T-helper 2 cell treated with Interferon-gamma antibody and Interleukin-4, amounts not matched to agents 5 μg/mL and 100 μg/mL, for 36 hours (primary cell): ENCODE data around the gene HSPBAP1.

Experiments used
- DNase-seq: peaks from one replicate; pipeline ENCODE4 v3.0.0; 2021; ENCODE audit warnings: low spot score
- H3K27ac Mint-ChIP-seq: one replicate; pipeline ENCODE4 v1.8.0; 2021; ENCODE audit warnings: mild to moderate bottlenecking, mixed read lengths
- H3K27me3 Mint-ChIP-seq: one replicate; pipeline ENCODE4 v1.8.0; 2021; ENCODE audit warnings: low read depth, mixed read lengths
- H3K36me3 Mint-ChIP-seq: one replicate; pipeline ENCODE4 v1.8.0; 2021; ENCODE audit warnings: low read depth, mixed read lengths
- H3K4me1 Mint-ChIP-seq: one replicate; pipeline ENCODE4 v1.8.0; 2021; ENCODE audit warnings: low read depth, mixed read lengths
- H3K4me3 Mint-ChIP-seq: one replicate; pipeline ENCODE4 v1.8.0; 2022; ENCODE audit warnings: mild to moderate bottlenecking, moderate library complexity, mixed read lengths
- H3K9me3 Mint-ChIP-seq: one replicate; pipeline ENCODE4 v1.8.0; 2021; ENCODE audit warnings: mixed read lengths

The HSPBAP1 gene, protein sequence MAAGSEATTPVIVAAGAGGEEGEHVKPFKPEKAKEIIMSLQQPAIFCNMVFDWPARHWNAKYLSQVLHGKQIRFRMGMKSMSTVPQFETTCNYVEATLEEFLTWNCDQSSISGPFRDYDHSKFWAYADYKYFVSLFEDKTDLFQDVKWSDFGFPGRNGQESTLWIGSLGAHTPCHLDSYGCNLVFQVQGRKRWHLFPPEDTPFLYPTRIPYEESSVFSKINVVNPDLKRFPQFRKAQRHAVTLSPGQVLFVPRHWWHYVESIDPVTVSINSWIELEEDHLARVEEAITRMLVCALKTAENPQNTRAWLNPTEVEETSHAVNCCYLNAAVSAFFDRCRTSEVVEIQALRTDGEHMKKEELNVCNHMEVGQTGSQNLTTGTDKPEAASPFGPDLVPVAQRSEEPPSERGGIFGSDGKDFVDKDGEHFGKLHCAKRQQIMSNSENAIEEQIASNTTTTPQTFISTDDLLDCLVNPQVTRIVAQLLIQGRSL

DNA sequence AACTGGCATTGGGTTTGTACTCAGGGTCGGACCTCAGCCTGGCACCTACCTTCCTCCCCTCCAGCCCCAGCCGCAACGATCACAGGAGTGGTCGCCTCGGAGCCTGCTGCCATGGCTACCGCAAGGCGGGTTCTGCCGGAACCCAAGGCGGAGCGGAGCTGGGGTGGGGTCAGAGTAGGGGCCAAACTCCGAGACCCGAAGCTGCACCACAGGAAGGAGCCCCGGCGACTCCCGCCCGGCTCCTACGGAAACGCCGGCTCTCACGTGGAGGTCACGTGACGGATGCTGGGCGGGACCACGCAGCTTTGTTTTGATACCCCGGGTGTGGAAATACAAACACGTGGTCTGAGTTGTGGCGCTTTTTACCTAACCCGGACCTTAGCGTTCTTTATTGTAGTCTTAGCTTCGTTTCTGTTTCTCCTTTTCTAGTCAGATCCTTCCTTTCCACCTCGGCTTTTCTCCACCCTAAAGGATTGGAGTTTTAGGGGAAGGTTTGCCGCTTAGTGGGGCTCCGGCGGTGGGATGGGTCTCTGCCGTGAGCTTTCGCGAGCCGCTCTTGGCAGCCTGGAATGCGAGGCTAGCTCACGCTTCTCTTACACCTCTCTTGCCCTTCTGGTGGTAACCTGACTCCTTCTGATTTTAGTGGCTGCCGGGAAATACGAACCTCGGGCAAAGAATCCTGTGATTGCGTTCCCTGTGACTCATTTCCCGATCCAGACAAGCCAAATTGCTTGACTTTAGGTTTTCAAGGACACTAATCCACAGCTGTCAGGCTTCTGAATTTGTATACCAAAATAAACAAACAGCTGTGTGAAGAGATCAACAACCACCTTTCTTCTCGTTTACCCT, at the start of gene HSPBAP1:
HSPBAP1 (minus strand) TSS at position 264 of the 849 bp plus-strand sequence; CDS start at position 113, 151 bp downstream.
- H3K9me3 Mint-ChIP-seq = no peaks in the 10 kb centered on the region
- H3K27ac Mint-ChIP-seq = peak within 1 kb of the TSS; percentile 79
- H3K36me3 Mint-ChIP-seq = peaks cover 6% of the 10 kb centered on the region
- H3K4me1 Mint-ChIP-seq = peaks cover 29% of the 10 kb centered on the region
- peak; percentile 89 for DNase-seq
- peak within 1 kb of the TSS; percentile 89 for H3K4me3 Mint-ChIP-seq
- H3K27me3 Mint-ChIP-seq = no peaks in the 10 kb centered on the region

DNA sequence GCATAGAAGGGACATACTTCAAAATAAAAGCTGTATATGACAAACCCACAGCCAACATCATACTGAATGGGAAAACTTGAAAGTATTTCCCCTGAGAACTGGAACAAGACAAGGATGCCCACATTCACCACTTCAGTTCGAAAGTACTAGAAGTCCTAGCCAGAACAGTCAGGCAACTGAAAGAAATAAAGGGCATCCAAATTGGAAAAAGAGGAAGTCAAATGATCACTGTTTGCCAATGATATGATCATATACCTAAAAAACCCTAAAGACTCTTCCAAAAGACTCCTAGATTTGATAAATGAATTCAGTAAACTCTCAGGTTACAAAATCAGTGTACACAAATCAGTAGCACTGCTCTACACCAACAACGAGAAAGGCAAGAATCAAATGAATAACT, 42.0 kb upstream of the HSPBAP1 start:
- H3K36me3 Mint-ChIP-seq = peaks cover 6% of the 10 kb centered on the region
- DNase-seq = no peak
- H3K4me1 Mint-ChIP-seq = no peaks in the 10 kb centered on the region
- H3K27ac Mint-ChIP-seq = no peak overlapping the region
- H3K4me3 Mint-ChIP-seq = no peak overlapping the region
- H3K27me3 Mint-ChIP-seq = no peaks in the 10 kb centered on the region
- H3K9me3 Mint-ChIP-seq = no peaks in the 10 kb centered on the region

DNA sequence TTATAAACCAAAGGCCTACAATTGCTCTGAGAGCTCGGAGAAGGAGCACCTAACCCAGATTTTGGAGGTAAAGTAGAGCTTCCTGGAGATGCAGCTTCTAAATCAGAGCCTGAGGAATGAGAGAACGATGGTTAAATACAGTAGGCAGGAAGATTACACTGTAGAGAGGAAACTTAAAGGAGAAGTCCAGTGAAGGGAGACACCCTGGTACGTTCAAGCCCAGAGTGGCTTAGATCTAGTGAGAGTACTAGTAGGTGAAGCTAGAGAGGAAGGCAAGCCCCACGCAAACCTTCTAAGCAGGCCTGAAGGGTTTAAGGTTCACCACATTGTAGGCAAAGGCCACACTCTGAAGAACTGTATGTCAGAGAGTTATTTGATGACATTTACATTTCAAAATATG, 34.6 kb upstream of the HSPBAP1 start:
- Mint-ChIP-seq H3K4me1 (no peaks in the 10 kb centered on the region), H3K4me3 (no peak overlapping the region), H3K9me3 (no peaks in the 10 kb centered on the region), H3K27me3 (no peaks in the 10 kb centered on the region), H3K27ac (no peak overlapping the region), H3K36me3 (no peaks in the 10 kb centered on the region)
- DNase-seq = no peak

DNA sequence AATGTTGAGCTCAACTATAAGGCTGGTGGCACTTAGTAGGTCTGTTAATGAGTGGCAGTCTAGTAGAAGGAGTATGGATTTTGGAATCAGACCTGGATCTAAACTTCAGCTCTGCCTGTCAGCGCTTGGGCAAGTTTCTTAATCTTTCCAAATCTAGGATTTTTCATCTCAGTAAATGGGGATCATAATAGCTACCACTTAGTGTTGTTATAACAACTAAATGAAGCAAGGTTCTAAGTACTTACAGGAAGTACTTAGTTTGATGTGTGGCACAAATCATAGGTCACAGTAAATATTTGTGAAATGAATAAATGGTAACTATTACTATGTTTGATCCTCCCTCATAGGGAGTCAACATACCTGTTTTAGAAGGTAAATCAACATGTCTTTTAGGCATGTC, 32.6 kb upstream of the HSPBAP1 start:
- no peaks in the 10 kb centered on the region for H3K9me3 Mint-ChIP-seq
- H3K4me1 Mint-ChIP-seq = no peaks in the 10 kb centered on the region
- DNase-seq = no peak
- H3K4me3 Mint-ChIP-seq = no peak overlapping the region
- H3K27me3 Mint-ChIP-seq = no peaks in the 10 kb centered on the region
- H3K27ac Mint-ChIP-seq = no peak overlapping the region
- H3K36me3 Mint-ChIP-seq = no peaks in the 10 kb centered on the region

DNA sequence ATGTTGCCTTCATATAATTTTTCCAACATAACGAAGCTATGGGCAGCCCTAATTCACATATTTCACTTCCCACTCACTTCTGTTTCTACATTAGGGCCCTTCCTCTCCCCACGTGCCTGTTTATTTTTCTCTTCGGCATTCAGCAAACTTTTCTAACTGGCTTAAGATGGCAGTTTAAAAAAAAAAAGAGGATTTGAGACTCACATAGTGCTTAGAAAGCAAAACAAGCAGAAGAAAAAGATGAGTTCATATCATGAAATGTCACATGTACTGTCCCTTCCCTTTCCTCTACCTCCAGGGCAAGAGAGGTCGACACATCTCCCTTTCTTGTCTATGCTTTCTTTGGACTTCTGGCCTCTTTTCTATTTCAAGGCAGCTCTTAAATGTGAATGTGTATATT, 31.8 kb upstream of the HSPBAP1 start:
- DNase-seq = no peak
- no peaks in the 10 kb centered on the region for H3K9me3 Mint-ChIP-seq
- no peak overlapping the region for H3K4me3 Mint-ChIP-seq
- H3K36me3 Mint-ChIP-seq = no peaks in the 10 kb centered on the region
- H3K27me3 Mint-ChIP-seq = no peaks in the 10 kb centered on the region
- H3K4me1 Mint-ChIP-seq = no peaks in the 10 kb centered on the region
- no peak overlapping the region for H3K27ac Mint-ChIP-seq

DNA sequence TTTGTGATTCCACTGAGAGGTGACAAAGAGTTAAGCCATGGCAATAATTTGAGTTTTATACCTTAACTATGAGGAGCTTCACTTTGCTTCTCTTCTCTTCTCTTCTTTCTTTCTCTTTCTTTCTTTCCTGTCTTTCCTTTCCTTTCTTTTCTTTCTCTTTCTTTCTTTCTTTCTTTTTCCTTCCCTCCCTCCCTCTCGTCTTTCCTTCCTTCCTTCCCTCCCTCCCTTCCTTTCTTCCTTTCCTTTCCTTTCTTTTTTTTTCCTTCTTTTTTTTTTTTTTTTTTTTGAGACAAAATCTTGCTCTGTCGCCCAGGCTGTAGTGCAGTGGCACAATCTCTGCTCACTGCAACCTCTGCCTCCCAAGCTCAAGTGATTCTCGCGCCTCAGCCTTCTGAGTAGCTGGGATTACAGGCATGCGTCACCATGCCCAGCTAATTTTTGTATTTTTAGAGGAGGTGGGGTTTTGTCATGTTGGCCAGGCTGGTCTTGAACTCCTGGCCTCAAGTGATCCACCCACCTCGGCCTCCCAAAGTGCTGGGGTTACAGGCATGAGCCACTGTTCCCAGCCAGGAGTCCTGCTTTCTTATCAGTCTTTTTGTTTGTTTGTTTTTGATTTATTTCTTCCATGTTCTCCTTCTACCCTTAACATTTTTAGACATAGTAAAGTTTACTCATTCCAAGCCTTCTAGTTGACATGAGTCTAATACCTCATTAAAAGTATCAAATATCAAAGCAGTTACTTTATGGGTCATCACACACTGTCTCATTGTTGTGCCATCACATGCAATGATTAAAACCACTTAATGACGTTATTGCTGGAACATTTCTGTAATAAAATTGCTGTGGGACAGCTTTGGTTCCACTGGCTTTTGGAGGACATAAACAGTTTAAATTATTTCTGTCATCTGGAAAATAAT, 31.1 kb upstream of the HSPBAP1 start:
- Mint-ChIP-seq H3K9me3 (no peaks in the 10 kb centered on the region), H3K27ac (no peak overlapping the region), H3K4me1 (no peaks in the 10 kb centered on the region), H3K36me3 (no peaks in the 10 kb centered on the region), H3K27me3 (no peaks in the 10 kb centered on the region), H3K4me3 (no peak overlapping the region)
- DNase-seq = no peak

DNA sequence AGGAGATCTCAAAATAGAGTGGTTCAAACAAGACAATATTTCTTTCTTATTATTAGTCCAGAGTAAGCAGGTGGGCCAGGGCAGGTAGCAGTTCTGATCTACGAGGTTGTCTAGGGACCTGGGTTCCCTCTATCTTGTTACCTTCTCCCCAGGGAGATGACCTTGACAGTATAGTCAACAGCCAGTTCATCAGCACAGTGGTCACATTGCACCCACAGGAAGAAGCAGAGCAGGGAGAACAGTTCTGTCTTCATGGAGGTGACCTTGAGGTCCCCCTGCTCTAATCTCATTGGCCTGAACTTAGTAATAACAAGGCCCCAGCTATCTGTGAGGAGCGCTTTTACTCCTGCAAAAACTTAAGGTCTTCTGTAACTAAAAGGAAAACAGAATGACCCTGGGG, 23.0 kb upstream of the HSPBAP1 start:
- Mint-ChIP-seq H3K4me3 (no peak overlapping the region), H3K27me3 (no peaks in the 10 kb centered on the region), H3K27ac (no peak overlapping the region), H3K4me1 (no peaks in the 10 kb centered on the region), H3K36me3 (no peaks in the 10 kb centered on the region), H3K9me3 (no peaks in the 10 kb centered on the region)
- no peak for DNase-seq

DNA sequence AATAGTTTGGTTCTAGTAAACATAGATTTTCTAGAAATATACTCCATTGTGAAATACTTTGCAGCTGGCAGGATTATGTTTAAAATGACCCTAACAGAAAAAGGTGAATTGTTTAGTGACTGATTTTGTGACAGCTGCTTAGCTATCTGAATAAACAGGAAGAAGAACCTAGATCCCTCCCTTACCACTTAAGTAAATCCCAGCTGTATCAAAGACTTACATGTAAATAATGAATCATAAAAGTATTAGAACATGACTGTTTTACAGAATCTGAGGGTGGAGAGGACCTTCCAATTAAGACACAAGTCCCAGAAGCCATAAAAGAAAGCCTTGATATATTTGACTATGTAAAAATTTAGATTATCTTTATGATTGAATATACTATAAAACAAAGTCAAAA, 17.1 kb upstream of the HSPBAP1 start:
- Mint-ChIP-seq H3K4me1 (no peaks in the 10 kb centered on the region), H3K4me3 (no peak overlapping the region), H3K27me3 (no peaks in the 10 kb centered on the region), H3K27ac (no peak overlapping the region), H3K9me3 (no peaks in the 10 kb centered on the region), H3K36me3 (peaks cover 4% of the 10 kb centered on the region)
- DNase-seq = no peak

DNA sequence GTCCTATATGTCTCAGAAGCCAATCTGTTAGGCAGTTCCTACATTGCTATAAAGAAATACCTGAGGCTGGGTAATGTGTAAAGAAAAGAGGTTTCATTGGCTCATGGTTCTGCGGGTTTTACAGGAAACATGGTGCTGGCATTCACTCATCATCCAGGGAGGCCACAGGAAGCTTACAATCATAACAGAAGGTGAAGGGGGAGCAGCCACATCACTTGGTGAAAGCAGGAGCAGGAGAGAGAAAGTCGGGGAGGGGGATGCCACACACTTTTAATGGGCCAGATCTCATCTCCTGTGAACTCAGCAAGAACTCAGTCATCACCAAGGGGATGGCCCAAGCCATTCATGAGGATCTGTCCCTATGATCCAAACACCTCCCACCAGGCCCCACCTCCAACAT, 10.3 kb upstream of the HSPBAP1 start:
- Mint-ChIP-seq H3K9me3 (no peaks in the 10 kb centered on the region), H3K4me3 (no peak overlapping the region), H3K4me1 (peaks cover 2% of the 10 kb centered on the region), H3K27me3 (no peaks in the 10 kb centered on the region), H3K27ac (no peak overlapping the region), H3K36me3 (peaks cover 4% of the 10 kb centered on the region)
- DNase-seq = no peak

DNA sequence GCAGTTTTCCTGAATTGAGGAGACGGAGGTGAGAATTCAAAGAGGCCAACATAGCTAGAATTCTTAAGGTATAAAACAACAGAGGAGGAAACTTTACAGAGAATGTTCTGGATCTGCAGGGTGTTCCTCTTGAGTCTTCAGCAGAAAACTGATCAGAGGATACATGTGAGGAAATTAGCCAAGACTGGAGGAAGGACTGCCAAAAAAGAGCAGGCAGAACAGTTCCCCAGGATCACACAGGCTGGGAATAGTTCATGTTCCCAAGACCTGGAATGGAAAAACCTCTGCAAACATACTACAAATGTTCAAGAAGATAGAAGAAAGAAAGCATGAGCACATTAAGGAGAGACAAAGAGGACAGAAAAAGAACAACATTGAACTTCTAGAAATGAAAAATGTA, 8.7 kb upstream of the HSPBAP1 start:
- peaks cover 4% of the 10 kb centered on the region for H3K4me1 Mint-ChIP-seq
- H3K9me3 Mint-ChIP-seq = no peaks in the 10 kb centered on the region
- DNase-seq = no peak
- H3K27me3 Mint-ChIP-seq = no peaks in the 10 kb centered on the region
- peaks cover 1% of the 10 kb centered on the region for H3K36me3 Mint-ChIP-seq
- H3K27ac Mint-ChIP-seq = no peak overlapping the region
- no peak overlapping the region for H3K4me3 Mint-ChIP-seq

DNA sequence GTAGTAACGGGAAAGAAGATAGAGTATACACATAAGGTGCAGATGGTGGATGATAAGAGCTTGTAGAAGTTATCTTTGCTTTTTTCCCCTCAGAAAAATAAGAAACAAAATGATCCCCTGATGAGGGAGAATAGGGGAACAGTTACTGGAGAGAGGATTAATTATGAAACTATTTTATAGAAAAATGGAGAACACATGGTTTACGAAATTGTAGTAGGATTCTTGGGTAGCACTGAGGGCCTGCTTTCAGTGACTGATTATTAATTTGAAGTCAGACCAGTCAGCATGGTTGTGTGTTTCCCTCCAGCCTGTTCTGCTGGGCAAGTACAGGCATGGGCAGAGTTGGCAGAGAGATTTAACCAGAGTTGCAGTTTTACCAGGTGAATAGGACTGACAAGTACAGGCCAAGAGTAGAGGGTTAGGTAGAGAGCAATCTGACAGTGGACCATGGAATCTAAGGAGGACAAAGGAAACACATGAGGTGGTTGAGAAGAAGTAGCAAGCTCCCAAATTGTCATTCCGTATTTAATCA, 7.1 kb upstream of the HSPBAP1 start:
- DNase-seq = no peak
- Mint-ChIP-seq H3K4me3 (no peak overlapping the region), H3K9me3 (no peaks in the 10 kb centered on the region), H3K36me3 (peaks cover 6% of the 10 kb centered on the region), H3K27ac (no peak overlapping the region), H3K4me1 (peaks cover 15% of the 10 kb centered on the region), H3K27me3 (no peaks in the 10 kb centered on the region)

DNA sequence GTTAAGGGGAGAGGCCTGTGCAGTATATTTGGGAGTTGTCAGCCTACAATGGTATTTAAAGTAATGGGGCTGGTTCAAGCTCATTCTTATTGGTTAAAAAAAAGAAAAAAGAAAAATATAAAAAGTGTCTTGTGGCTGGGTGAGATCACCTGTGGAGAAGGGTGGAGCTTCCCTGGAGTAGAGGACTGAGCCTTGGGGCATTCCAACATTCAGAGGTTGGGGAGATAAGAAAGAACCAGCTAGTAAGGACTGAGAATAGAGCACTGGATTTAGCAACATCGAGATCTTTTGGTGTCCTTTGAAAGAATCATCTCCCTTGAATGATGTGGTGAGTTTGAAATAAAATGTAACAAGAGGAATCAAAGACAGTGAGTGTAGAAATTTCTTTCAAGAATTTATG, 6.4 kb upstream of the HSPBAP1 start:
- Mint-ChIP-seq H3K9me3 (no peaks in the 10 kb centered on the region), H3K4me1 (peaks cover 18% of the 10 kb centered on the region), H3K27ac (no peak overlapping the region), H3K4me3 (no peak overlapping the region), H3K27me3 (no peaks in the 10 kb centered on the region), H3K36me3 (peaks cover 6% of the 10 kb centered on the region)
- no peak for DNase-seq

DNA sequence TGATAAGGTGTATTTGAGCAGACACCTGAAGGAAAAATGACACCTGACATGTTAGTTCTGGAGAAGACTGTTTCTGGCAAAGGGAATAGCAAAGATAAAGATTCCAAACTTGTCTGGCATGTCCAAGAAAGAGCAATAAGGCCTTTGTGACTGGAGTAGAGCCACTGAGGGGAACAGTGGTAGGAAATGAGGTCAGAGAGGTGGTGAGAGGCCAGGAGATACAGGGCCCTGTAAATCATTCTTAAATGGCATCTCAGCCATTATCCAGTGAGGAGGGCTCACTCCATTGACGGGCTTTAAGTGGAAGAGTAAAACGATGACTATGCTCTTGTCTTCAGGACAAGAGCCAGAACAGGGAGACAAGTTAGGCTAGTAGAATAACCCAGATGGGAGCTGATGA, 5.7 kb upstream of the HSPBAP1 start:
- Mint-ChIP-seq H3K9me3 (no peaks in the 10 kb centered on the region), H3K27ac (no peak overlapping the region), H3K36me3 (peaks cover 6% of the 10 kb centered on the region), H3K27me3 (no peaks in the 10 kb centered on the region), H3K4me3 (no peak overlapping the region), H3K4me1 (peaks cover 20% of the 10 kb centered on the region)
- DNase-seq = no peak
